GM18951 (cell line): ENCODE results near the gene TIPRL.
"Not testable (repeated sequence)": the region's sequence is repeated elsewhere in the genome, so short reads cannot be mapped to it uniquely, and the experiment has no call there.

Experiments used
- POLR2A ChIP-seq: IDR thresholded peaks from 4 replicates; pipeline ENCODE4 v1.6.1; 2011; ENCODE audit warnings: mild to moderate bottlenecking; ENCODE audit not compliant: insufficient read length, insufficient read depth; ENCODE audit errors: extremely low read depth
- in situ Hi-C: fragments of 300-500 bp; cut with MboI; formaldehyde crosslinking; loops from one replicate; pipeline ENCODE4 v1.12.0; 2022; ENCODE audit warnings: low sequenced_read_pairs, mixed read lengths, inconsistent platforms; ENCODE audit not compliant: unreplicated experiment

TIPRL gene

DNA sequence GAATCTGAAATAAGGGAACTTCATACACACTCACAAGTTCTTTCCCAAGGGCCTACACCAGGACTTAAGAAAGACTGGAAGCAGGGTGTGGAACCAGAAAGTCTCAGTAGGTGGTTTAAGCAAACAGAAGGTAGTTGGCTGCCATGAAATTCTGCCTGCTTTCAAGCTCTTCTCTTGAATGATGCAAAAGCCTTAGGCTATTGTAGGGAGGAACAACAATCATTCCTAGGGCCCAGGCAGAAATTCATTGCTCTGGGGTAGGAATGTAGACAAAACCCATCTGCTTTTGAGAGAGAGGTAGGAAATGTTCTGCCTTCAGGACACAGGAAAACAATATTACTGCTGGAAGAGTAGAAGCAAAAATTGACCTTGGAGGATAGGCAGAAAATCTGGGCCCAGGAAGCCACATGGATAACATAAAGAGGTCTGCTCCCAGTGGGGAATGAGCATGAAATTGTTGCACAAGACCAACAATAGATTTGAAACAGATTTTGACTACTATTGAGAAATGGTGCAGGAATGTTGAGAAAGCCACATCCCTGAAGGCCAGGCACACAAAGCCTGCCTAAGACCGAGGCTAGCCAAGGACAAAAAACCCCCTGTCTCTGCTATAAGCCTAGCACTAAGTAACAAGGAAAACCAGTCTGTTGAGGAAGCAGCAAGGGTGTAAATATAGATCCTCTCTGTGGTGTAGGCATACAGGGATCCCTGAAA, 24.3 kb downstream of the TIPRL start:
- in situ Hi-C loops, result no loop called here
- TF ChIP-seq POLR2A, result no peak

DNA sequence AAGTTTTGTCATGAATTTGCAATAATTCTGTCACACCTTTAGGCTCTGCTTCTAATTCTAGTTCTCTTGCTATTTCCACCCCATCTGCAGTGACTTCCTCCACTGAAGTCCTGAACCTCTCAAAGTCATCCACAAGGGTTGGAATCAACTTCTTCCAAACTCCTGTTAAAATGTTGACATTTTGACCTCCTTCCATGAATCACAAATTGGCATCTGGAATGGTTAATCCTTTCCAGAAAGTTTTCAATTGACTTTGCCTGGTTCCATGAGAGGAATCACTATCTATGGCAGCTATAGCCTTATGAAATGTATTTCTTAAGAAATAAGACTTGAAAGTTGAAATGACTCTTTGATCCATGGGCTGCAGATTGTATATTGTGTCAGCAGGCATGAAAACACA, 27.3 kb downstream of the TIPRL start:
- TF ChIP-seq POLR2A, result no peak
- in situ Hi-C loops, result no loop called here

DNA sequence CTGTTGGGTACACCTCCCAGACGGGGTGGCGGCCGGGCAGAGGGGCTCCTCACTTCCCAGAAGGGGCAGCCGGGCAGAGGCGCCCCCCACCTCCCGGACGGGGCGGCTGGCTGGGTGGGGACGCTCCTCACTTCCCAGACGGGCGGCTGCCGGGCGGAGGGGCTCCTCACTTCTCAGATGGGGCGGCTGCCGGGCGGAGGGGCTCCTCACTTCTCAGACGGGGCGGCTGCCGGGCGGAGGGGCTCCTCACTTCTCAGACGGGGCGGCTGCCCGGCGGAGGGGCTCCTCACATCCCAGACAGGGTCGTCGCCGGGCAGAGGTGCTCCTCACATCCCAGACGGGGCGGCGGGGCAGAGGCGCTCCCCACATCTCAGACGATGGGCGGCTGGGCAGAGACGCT, 28.9 kb downstream of the TIPRL start:
- in situ Hi-C loops, result not testable (repeated sequence)

DNA sequence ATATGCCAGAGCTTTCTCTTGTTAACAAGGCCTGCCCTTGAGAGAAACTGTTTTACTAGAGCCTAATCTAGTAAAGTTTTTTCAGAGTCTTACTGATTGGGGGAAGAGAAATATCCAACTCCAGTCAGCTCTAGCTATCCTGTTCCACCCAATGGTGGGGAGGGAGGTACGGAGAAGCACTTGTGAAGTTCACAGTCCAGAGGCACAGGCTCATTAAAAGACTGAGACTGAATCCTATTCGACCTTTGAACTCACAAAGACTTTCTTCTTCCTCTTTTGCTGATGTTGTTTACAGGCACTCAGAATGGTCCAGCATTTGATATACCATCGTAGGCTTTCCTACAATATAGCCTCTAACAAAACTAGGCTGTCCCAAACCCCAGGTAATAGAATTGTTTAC, 31.6 kb downstream of the TIPRL start:
- in situ Hi-C loops, result no loop called here
- no peak for TF ChIP-seq POLR2A

DNA sequence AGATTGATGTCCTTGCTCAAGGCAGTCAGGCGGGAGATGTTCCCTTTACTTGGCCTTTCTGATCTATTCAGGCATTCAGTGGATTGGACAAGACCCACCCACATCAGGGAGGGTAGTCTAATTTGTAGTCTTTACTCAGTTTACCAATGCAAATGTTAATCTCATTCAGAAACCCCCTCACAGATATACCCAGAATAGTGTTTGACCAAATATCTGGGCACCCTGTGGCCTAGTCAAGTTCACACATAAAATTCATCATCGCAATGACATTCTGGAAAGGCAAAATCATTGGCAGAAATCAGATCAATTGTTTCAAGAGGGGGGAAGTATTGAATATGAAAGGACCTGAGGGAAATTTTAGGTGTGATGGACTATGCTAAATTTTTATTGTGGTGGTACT, 34.6 kb downstream of the TIPRL start:
- in situ Hi-C loops, result no loop called here
- no peak for TF ChIP-seq POLR2A

DNA sequence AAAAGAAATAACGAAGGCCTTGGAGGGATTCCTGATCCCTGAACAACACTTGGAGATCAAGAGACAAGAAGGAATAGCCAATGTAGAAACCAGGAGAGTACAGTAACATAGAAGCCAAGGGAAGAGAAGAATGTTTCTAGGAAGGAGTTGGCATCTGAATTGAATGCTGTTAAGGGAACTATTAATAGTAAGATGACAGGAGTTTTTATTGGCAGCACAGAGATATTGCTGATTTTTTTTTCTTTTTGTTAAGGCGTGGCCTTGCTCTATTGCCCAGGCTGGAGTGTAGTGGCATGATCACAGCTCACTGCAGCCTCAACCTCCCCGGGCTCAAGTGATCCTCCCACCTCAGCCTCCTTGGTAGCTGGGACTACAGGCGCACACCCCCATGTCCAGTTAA, 37.4 kb downstream of the TIPRL start:
- in situ Hi-C loops, result no loop called here
- no peak for TF ChIP-seq POLR2A

DNA sequence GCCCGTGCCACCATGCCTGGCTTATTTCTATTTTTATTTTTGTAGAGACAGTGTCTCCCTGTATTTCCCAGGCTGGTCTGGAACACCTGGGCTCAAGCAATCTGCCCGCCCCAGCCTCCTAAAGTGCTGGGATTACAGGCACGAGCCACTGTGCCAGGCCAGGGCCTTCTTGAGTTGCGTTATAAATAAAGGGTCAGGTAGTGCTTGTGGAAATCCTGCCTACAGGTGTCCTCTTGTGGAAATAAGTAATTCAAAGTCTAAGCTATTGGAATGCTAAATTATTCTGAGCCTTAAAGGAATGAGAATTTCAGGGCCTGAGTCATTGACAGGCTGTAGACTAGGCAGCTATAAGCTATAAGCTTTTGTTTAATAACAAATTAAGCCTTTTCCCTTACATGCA, 38.9 kb downstream of the TIPRL start:
- in situ Hi-C loops, result no loop called here
- no peak for TF ChIP-seq POLR2A

DNA sequence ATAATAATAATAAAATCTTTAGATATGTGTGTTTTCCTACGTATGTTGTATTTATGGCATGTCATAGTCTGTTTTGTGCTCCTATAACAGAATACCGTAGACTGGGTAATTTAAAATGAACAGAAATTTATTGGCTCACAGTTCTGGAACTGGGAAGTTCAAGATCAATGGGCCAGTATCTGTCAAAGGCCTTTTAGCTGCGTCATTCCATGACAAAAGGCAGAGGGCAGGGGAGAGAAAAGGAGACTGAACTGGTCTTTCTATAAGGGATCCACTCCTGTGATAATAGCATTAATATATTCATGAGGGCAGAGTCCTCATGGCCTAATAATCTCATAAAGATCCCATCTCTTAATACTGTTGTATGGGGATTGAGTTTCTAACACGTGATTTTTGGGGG, 39.9 kb downstream of the TIPRL start:
- in situ Hi-C loops, result no loop called here
- no peak for TF ChIP-seq POLR2A

DNA sequence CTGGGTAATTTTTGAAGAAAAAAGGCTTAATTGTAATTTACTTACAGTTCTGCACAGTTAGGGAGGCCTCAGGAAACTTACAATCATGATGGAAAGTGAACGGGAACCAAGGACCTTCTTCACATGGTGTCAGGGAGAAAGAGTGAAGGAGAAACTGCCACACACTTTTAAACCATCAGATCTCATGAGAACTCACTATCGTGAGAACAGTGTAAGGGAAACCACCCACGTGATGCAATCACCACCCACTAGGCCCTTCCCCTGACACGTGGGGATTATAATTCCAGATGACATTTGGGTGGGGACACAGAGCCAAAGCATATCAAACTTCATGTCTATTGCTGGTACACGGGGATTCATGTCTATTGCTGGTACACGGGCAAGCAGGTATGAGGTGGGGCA, 41.7 kb downstream of the TIPRL start:
- in situ Hi-C loops, result no loop called here
- no peak for TF ChIP-seq POLR2A

DNA sequence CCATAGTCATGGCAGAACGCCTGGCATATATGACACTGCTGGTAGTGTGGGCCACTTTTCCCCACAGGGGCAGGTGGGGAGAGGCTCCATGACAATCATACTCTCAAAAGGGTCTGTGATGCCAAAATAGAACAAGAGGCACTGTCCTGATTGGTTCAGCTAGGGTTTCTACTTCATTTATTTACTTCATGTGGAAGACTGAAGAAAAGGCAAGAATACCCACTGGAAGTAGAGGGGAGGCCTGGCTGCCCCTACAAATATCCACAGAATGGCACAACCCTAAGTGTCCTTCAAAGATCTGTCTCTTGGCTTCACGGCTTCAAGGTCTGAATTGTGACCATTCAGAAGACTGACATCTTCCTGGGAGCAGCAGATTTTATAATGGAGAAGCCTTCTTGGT, 42.5 kb downstream of the TIPRL start:
- in situ Hi-C loops, result no loop called here
- no peak for TF ChIP-seq POLR2A

DNA sequence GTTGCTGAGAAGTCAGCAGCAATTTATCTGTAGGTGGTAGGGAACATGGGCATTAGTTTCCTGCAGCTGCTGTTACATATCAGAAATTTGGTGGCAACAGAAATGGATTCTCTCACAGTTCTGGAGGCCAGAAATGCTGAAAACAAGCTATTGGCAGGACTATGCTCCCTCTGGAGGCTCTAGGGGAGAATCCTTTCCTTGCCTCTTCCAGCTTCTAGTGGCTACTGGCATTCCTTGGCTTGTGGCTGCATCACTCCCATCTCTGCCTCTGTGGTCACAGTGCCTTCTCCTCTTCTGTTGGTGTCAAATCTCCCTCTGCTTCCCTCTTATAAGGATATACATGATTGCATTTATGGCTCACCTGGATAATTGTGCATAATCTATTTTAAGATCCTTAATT, 44.5 kb downstream of the TIPRL start:
- in situ Hi-C loops, result no loop called here
- TF ChIP-seq POLR2A, result no peak

DNA sequence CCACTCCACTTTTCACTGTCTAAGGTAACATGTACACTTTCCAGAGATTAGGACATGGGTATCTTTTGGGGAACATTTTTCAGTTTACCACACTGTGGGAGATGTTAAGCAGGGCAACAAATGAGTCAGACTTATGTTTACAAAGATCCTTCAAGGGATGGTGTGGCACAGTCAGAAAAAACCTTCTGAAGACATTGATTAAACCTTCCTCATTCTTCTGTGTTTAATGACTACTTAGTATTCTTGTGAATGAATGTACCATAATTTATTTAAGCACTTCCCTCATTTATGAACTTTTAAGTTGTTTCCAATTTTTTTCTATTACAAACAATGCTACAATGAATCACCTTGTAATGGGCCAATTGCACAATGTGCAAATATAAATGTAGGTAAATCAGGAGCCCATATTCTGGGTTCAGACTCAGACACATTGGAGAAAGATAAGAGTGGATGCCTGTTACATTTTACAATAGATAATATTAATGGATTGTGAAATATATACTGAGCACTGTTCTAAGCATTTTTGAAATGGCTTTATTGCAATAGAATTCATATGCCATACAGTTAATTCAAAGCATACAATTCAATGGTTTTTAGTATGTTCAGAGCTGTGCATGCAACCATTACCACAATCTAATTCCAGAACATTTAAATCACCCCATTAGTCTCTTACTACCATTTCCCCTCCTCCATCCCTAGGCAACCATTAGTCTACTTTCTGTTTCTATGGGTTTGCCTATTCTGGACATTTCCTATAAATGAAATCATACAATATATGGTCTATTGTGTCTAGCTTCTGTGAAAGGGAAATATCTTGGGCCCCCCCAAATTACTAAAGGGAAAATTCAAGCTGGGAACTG, 45.1 kb downstream of the TIPRL start:
- in situ Hi-C loops, result no loop called here
- no peak for TF ChIP-seq POLR2A

DNA sequence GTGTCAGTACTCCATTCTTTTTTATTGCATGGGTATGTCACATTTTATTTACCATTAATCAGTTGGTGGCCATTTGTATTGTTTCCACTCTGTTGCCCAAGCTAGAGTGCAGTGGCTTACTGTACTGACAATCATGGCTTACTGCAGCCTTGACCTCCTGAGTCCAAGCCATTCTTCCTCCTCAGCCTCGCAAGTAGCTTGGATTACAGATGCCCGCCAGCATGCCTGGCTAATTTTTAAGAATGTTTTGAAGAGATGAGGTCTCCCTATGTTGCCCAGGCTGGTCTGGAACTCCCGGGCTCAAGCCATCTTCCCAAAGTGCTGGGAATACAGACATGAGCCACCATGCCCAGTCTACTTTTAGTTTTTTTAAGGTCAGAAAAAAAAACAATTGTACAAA, 46.2 kb downstream of the TIPRL start:
- TF ChIP-seq POLR2A, result no peak
- in situ Hi-C loops, result no loop called here
